Stimulated activated naive CD8-positive, alpha-beta T cell treated with anti-CD3 and anti-CD28 coated beads, Interleukin-15, Interleukin-2, amounts not matched to agents 100 ng/mL and 50 ng/mL, for 24 hours (primary cell): ENCODE data around the gene SCUBE1.
"Not testable (repeated sequence)": the region's sequence is repeated elsewhere in the genome, so short reads cannot be mapped to it uniquely, and the experiment has no call there.

Source experiments
- H3K27ac Mint-ChIP-seq: one replicate; pipeline ENCODE4 v1.8.0; 2021; ENCODE audit warnings: mild to moderate bottlenecking, mixed read lengths
- H3K27me3 Mint-ChIP-seq: one replicate; pipeline ENCODE4 v1.8.0; 2021; ENCODE audit warnings: mixed read lengths
- H3K36me3 Mint-ChIP-seq: one replicate; pipeline ENCODE4 v1.8.0; 2021; ENCODE audit warnings: low read depth, mixed read lengths
- H3K4me1 Mint-ChIP-seq: one replicate; pipeline ENCODE4 v1.8.0; 2021; ENCODE audit warnings: low read depth, mixed read lengths
- H3K4me3 Mint-ChIP-seq: one replicate; pipeline ENCODE4 v1.8.0; 2021; ENCODE audit warnings: mild to moderate bottlenecking, mixed read lengths
- H3K9me3 Mint-ChIP-seq: one replicate; pipeline ENCODE4 v1.8.0; 2021; ENCODE audit warnings: mixed read lengths

SCUBE1 gene

DNA sequence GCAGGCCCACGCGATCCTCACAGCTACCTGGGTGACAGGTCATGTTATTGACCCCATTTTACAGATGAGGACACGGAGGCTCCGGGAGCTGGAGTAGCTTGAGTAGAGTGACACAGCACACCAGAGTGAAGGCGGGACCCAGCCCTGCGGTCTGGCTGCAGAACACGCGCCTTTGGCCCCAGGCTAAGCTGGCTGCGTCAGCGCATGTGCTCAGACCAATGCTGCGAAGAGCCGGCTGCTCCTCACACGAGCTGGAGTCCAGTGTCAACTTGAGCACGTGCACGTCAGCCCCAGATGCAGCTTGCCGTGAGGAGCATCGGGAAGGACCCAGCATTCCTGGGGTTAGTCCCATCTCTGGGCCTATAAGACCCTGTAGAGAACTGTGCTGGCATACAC, 49.9 kb downstream of the SCUBE1 start:
- Mint-ChIP-seq H3K4me1 (peaks cover 5% of the 10 kb centered on the region), H3K9me3 (no peaks in the 10 kb centered on the region), H3K27ac (no peak overlapping the region), H3K36me3 (no peaks in the 10 kb centered on the region), H3K27me3 (no peaks in the 10 kb centered on the region), H3K4me3 (no peak overlapping the region)

DNA sequence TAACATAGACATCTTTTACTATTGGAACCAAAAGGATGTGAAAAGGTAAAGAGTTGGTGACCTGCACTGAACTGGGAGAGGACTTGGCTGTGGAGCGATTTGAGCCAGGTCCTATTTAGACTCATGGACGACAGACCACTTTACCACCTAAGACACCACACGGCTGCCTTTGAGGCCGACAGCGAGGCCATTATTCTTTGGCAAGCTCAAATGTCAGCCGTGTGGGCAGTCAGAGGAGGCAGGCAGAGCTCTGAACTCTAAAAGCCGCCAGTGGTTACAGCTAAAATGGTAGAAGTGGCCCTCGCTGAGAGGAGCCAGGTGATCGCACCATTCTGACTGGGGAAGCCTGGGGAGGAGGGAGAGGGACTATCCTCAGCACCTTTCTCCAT, 50.5 kb downstream of the SCUBE1 start:
- H3K27me3 Mint-ChIP-seq: no peaks in the 10 kb centered on the region
- H3K27ac Mint-ChIP-seq: no peak overlapping the region
- no peaks in the 10 kb centered on the region for H3K9me3 Mint-ChIP-seq
- H3K36me3 Mint-ChIP-seq: no peaks in the 10 kb centered on the region
- no peak overlapping the region for H3K4me3 Mint-ChIP-seq
- peaks cover 5% of the 10 kb centered on the region for H3K4me1 Mint-ChIP-seq

DNA sequence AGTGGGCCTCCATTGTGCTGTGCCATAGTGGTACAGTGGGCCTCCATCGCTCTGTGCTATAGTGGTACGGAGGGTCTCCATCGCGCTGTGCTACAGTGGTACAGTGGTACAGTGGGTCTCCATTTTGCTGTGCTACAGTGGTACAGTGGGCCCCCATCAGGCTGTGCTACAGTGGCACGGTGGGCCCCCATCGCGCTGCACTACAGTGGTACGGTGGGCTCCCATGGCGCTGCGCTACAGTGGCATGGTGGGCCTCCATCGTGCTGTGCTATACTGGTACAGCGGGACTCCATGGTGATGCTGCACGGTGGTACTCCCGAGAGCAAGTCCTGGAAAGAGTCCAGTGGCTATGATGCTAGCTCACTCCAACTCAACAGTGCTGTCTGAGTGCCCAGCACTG, 51.8 kb downstream of the SCUBE1 start:
- Mint-ChIP-seq H3K4me1 (peaks cover 5% of the 10 kb centered on the region), H3K27me3 (no peaks in the 10 kb centered on the region), H3K4me3 (no peak overlapping the region), H3K36me3 (no peaks in the 10 kb centered on the region), H3K9me3 (no peaks in the 10 kb centered on the region), H3K27ac (no peak overlapping the region)

DNA sequence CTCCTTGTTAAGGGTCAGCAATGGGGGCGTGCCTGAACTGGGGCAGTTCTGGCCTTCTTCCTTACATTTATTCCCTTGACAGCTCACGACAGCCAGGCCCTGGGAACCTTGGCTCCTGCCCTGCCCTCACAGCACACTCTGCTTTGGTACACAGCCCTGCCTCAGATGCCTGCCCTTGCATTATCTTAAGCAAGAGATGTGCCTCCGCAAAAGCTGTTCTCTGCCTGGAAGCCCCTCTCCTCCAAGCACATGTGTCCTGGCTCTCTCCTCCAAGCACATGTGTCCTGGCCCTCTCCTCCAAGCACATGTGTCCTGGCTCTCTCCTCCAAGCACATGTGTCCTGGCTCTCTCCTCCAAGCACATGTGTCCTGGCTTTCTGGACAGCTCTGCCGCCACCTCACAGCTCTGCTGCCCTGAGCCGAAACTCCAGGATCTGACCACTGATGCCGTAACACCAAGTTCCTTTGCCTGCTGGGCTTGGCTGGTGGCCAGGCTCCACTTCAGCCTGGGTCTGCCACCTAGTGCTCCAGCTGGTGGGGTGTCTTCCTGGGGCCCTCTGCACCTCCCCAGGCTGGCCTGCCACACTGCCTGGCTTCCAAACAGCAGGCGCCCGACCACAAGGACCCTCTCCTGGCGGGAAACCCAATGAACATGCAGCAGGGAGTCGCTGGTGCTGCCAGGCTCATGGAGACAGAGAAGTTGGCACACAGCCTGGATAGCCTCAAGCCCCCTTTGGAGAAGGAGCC, 53.0 kb downstream of the SCUBE1 start:
- Mint-ChIP-seq H3K4me3 (no peak overlapping the region), H3K9me3 (no peaks in the 10 kb centered on the region), H3K36me3 (no peaks in the 10 kb centered on the region), H3K27me3 (no peaks in the 10 kb centered on the region), H3K4me1 (peaks cover 5% of the 10 kb centered on the region), H3K27ac (no peak overlapping the region)

DNA sequence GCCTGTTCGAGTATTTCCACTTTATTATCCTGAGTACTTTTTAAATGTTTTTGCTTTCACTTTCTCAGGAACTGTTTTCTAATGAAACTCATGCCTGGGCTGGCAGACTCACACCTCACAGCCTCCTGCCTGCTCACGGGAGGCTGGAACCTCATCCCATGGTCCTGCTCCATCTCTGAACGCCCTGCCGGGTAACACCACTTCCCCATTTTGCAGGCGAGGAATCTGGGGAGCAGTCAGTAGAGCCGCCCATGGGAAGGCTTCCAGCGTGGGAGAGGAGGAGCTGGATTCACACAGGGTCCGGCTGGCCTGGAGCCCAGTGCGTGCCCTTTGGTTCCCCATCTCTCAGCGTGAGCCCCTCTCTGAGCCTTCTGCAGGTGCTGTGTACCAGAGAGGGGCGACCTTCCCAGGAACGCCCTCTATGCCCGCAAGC, 53.6 kb downstream of the SCUBE1 start:
- Mint-ChIP-seq H3K27ac (no peak overlapping the region), H3K36me3 (no peaks in the 10 kb centered on the region), H3K27me3 (no peaks in the 10 kb centered on the region), H3K4me3 (no peak overlapping the region), H3K4me1 (peaks cover 5% of the 10 kb centered on the region), H3K9me3 (no peaks in the 10 kb centered on the region)

DNA sequence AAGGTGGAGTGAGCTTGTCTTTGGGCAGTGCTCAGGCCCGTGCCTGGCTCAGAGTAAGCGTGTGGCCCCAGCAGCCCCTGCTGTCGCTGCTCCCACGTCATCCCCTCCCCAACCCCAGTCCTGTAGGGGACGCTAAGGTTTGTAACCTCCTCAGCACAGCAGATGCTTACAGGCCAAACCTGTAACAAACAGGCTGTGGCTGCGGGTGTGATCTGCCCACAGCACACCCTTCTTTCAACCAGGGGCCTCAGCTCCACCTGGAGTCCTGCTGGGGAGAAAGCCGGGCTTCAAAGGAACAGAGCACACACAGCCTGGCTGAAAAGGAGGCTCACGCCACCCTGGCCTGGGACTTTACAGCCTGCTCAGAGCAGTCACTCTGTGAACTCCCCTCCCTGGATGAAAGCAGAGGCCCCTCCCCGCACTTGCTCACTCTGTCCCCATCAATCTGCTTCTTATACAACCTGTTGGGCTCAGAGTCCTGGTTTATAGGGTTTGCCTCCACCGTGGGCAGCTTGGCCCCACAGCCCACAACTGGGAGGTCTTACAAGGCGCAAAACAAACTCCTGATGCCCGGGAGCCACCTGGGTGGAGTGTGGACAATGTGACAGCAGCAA, 54.3 kb downstream of the SCUBE1 start:
- no peaks in the 10 kb centered on the region for H3K9me3 Mint-ChIP-seq
- peaks cover 5% of the 10 kb centered on the region for H3K4me1 Mint-ChIP-seq
- H3K27me3 Mint-ChIP-seq: no peaks in the 10 kb centered on the region
- H3K4me3 Mint-ChIP-seq: no peak overlapping the region
- H3K27ac Mint-ChIP-seq: no peak overlapping the region
- H3K36me3 Mint-ChIP-seq: no peaks in the 10 kb centered on the region

DNA sequence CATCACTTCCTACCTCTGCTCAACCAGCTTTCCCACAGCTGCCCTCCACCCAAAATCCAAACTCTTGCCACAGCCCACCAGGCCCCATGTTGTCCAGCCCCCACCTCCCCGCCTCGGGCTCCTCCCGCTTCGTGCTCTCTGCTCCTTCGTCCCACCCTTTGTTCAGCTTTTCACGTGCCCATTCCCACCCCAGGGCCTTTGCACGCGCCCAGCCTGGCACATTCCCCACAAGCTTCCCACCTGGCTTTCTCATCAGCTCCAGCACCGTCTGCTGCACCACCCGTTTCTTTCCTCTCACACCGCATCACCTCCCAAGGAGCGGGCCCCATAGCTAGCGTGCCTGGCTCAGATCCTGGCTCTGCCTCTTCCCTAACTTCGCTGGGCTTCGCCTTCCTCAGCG, 54.8 kb downstream of the SCUBE1 start:
- no peak overlapping the region for H3K27ac Mint-ChIP-seq
- H3K36me3 Mint-ChIP-seq: no peaks in the 10 kb centered on the region
- H3K4me3 Mint-ChIP-seq: no peak overlapping the region
- peaks cover 5% of the 10 kb centered on the region for H3K4me1 Mint-ChIP-seq
- H3K9me3 Mint-ChIP-seq: no peaks in the 10 kb centered on the region
- H3K27me3 Mint-ChIP-seq: no peaks in the 10 kb centered on the region

DNA sequence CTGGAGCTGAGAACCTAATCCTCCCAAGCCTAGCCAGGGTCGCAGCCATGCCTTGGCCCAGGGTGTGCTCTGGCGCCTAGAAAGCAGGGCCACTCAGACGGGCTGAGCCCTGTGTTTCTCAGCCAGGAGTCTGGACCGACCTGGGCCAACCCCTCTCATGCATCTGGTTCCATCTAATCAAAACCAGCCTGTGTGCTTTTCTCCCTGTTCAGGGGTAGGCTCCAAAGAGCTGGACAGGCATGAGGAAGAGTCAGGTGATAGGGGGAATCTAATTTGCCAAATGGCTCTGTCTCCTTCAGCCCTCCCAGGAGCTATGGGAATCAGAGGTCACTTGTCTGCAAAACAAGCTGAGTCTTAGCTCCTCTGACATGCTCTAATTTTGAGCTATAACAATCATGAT, 55.7 kb downstream of the SCUBE1 start:
- Mint-ChIP-seq H3K9me3 (no peaks in the 10 kb centered on the region), H3K4me3 (no peak overlapping the region), H3K4me1 (peaks cover 5% of the 10 kb centered on the region), H3K27ac (no peak overlapping the region), H3K27me3 (no peaks in the 10 kb centered on the region), H3K36me3 (no peaks in the 10 kb centered on the region)

DNA sequence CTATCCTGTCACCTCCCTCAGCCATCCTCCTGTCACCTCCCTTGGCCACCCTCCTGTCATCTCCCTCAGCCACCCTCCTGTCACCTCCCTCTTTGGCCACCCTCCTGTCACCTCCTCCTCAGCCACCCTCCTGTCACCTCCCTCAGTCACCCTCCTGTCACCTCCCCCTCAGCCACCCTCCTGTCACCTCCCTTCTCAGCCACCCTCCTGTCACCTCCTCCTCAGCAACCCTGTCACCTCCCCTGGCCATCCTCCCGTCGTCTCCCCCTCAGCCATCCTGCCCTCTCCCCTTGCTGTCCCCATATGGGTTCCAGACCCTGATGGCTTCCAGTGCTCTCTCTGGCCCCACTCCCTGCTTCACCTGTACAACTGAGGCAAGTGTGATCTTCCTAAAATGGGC, 61.8 kb downstream of the SCUBE1 start:
- no peaks in the 10 kb centered on the region for H3K4me1 Mint-ChIP-seq
- no peaks in the 10 kb centered on the region for H3K27me3 Mint-ChIP-seq
- no peak overlapping the region for H3K4me3 Mint-ChIP-seq
- no peak overlapping the region for H3K27ac Mint-ChIP-seq
- no peaks in the 10 kb centered on the region for H3K9me3 Mint-ChIP-seq
- no peaks in the 10 kb centered on the region for H3K36me3 Mint-ChIP-seq

DNA sequence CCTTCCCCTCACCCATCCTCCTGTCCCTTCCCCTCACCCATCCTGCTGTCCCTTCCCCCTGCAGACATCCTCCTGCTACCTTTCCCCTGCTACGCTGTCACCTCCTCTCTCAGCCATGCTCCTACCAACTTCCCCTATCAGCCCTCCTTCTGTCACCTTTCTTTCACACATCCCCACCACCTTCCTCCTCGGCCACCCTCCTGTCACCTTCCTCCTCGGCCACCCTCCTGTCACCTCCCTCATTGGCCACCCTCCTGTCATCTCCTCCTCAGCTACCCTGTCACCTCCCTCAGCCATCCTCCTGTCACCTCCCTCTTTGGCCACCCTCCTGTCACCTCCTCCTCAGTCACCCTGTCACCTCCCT, 62.7 kb downstream of the SCUBE1 start:
- H3K27me3 Mint-ChIP-seq, H3K36me3 Mint-ChIP-seq, H3K4me1 Mint-ChIP-seq, H3K27ac Mint-ChIP-seq, H3K9me3 Mint-ChIP-seq, H3K4me3 Mint-ChIP-seq: not testable (repeated sequence)

DNA sequence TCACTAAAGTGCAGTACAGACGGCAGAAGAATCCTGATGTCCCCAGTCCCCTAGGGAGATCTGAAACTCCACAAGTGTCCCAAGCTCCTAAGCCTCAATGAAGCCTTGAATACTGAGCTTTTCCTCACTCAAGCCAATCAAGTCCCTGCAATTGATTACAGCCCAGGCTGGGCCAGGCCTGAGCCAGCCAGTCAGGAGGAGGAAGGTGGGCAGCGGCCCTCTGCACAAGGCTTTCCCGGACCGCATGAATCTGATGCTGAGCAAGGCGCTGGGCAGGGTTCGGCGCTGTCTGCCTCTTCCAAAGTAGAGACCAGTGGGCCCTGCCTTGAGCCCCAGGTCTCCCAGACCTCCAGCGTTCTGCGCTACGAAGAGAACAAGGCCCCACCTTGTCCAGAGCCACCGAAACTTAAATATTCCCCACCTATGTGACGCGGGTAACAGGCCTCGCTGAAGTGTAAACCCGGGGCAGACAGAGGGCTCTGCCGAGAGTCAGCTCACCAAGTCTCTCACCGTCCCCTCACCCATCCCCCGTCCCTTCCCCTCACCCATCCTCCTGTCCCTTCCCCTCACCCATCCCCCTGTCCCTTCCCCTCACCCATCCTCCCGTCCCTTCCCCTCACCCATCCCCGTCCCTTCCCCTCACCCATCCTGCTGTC, 63.2 kb downstream of the SCUBE1 start:
- H3K9me3 Mint-ChIP-seq: no peaks in the 10 kb centered on the region
- H3K27me3 Mint-ChIP-seq: no peaks in the 10 kb centered on the region
- no peak overlapping the region for H3K4me3 Mint-ChIP-seq
- H3K27ac Mint-ChIP-seq: no peak overlapping the region
- no peaks in the 10 kb centered on the region for H3K4me1 Mint-ChIP-seq
- H3K36me3 Mint-ChIP-seq: no peaks in the 10 kb centered on the region

DNA sequence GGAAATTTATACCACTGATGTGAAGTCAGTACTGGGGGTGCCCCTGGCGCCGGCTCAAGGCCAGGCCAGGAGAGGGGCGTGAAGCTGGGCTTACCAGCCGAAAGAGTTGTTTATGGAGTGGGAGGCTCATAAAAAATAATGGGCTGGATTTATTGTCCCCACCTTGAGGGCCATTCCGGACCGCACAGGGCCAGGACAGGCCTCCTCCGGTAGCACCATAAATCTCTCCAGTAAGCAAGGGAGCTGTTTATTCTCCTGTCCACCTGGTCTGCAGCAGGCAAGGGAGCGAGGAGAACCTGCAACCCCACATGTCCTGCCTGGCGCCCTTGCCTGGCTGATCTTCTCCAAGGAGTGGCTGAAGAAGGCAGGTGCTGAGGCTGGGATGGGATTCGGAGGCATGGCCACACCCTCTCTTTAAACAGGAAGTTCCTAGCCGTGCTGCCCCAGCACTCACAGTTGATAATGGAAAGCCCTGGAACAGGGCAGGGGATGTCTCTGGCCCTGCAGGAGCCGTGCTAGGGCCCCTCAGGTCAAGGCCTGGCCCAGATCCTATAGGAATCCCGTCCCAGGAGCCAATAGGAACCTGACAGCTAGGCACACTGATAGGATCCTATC, 65.1 kb downstream of the SCUBE1 start:
- H3K9me3 Mint-ChIP-seq: no peaks in the 10 kb centered on the region
- no peaks in the 10 kb centered on the region for H3K4me1 Mint-ChIP-seq
- no peak overlapping the region for H3K4me3 Mint-ChIP-seq
- no peaks in the 10 kb centered on the region for H3K36me3 Mint-ChIP-seq
- H3K27me3 Mint-ChIP-seq: no peaks in the 10 kb centered on the region
- H3K27ac Mint-ChIP-seq: no peak overlapping the region

DNA sequence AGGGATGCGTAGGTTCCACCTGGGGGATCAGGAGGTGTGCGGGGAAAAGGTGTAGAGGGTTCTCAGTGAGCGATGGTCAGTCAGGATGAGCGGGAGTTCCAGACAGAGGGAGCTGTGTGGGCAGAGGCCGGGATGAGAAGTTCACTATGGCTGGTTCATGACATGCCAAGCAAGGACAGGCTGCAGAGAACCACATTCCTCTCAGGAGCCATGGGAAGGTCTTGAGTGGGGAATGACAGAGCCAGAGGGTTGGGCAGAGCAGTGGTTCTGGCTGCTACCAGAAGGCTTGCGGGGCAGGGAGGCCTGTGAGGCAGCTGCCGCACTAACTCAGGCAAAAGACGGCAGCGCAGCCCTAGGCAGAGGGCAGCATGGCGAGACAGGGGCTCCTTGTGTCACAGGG, 66.1 kb downstream of the SCUBE1 start:
- H3K27me3 Mint-ChIP-seq: no peaks in the 10 kb centered on the region
- no peak overlapping the region for H3K4me3 Mint-ChIP-seq
- H3K36me3 Mint-ChIP-seq: no peaks in the 10 kb centered on the region
- H3K27ac Mint-ChIP-seq: no peak overlapping the region
- no peaks in the 10 kb centered on the region for H3K9me3 Mint-ChIP-seq
- no peaks in the 10 kb centered on the region for H3K4me1 Mint-ChIP-seq

DNA sequence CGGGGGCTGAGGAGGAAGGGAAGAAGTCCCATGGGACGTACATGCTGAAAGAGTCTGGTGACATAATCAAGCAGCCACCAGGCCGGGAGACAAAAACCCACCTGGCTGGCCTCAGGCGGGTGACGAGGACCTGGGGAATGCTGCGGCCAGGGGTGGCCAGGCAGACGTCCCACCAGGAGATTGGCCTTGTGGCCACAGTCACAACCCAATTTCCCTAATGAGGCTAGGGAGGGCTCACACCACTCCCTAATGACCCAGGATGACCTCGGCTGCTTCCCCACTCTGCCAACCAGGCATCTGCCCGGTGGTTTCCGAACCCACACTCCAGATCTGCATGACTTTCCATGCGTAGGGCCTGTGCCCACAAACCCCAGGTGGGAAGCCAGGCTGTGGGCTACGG, 66.9 kb downstream of the SCUBE1 start:
- no peaks in the 10 kb centered on the region for H3K4me1 Mint-ChIP-seq
- no peaks in the 10 kb centered on the region for H3K9me3 Mint-ChIP-seq
- H3K4me3 Mint-ChIP-seq: no peak overlapping the region
- H3K36me3 Mint-ChIP-seq: no peaks in the 10 kb centered on the region
- no peaks in the 10 kb centered on the region for H3K27me3 Mint-ChIP-seq
- H3K27ac Mint-ChIP-seq: no peak overlapping the region

DNA sequence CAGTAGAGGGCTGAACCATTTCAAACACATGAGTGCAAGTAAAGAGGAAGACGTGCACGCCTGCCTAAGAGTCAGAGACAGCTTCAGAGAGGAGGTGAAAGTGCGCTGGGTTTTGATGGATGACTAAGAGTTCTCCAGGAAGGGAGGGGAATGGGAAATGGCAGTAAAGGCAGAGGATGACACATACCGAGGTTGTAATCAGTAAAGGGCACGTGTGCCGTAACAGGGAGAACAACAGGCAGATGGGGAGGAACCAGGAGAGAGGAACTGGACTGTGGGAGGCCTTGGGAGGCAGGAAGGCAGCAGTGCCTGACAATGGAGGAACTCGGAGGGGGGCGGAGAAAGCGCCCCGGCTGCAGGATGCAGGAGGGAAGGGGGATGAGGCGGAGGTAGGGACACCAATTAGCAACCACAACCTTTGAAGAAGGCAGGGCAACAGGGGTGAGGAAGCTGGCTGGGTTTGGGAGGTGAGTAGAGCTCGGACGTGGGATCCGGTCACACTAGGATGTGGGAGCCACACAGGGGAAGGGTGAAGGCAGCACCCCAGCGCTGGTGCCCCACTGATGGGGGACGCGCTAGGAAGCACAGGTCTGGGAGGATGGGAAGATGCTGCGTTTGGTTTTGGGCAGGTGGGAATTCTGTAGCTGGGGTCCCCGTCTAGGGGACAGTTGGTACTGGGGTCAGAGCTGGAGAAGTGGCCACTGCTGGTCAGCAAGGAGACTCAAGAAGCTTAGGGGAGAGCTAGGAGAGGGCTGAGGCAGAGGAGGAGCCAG, 67.4 kb downstream of the SCUBE1 start:
- H3K27me3 Mint-ChIP-seq: no peaks in the 10 kb centered on the region
- no peak overlapping the region for H3K27ac Mint-ChIP-seq
- no peak overlapping the region for H3K4me3 Mint-ChIP-seq
- H3K36me3 Mint-ChIP-seq: no peaks in the 10 kb centered on the region
- H3K4me1 Mint-ChIP-seq: no peaks in the 10 kb centered on the region
- no peaks in the 10 kb centered on the region for H3K9me3 Mint-ChIP-seq
